Endodermal cell (in vitro differentiated cells): Measurements from ENCODE around the gene TMEM190. TPM values are rescaled to one million over a fixed set of nuclear protein-coding genes. Genes with fewer than 3 reads are reported as not detected.

Source experiments
- DNase-seq: peaks from one replicate; pipeline ENCODE4 v3.0.0-alpha.2; 2017
- H3K27ac ChIP-seq: 2 replicates; pipeline ENCODE4 v1.5.1; 2013; ENCODE audit warnings: mild to moderate bottlenecking, low read depth, low read length, moderate library complexity
- H3K27me3 ChIP-seq: 2 replicates; pipeline ENCODE4 v1.6.1; 2013; ENCODE audit warnings: mild to moderate bottlenecking, low read length, moderate library complexity; ENCODE audit not compliant: insufficient read depth, control insufficient read depth, poor library complexity, severe bottlenecking
- H3K36me3 ChIP-seq: 2 replicates; pipeline ENCODE4 v1.7.0; 2013; ENCODE audit warnings: mild to moderate bottlenecking, low read length, moderate library complexity; ENCODE audit not compliant: control insufficient read depth, insufficient read depth
- H3K4me1 ChIP-seq: one replicate; pipeline ENCODE4 v1.7.0; 2013; ENCODE audit warnings: low read length; ENCODE audit not compliant: control insufficient read depth, insufficient read depth
- H3K4me3 ChIP-seq: 2 replicates; pipeline ENCODE4 v1.5.1; 2013; ENCODE audit warnings: mild to moderate bottlenecking, low read length, moderate library complexity
- H3K9ac ChIP-seq: 2 replicates; pipeline ENCODE4 v1.6.1; 2013; ENCODE audit warnings: mild to moderate bottlenecking, low read length, moderate library complexity; ENCODE audit not compliant: poor library complexity, severe bottlenecking; ENCODE audit errors: extremely low read depth
- H3K9me3 ChIP-seq: 2 replicates; pipeline ENCODE4 v1.6.1; 2013; ENCODE audit warnings: mild to moderate bottlenecking, low read length, moderate library complexity; ENCODE audit not compliant: control insufficient read depth
- H3K27ac Mint-ChIP-seq: 2 replicates; pipeline ENCODE4 v1.8.0; 2020; ENCODE audit warnings: mixed read lengths
- H3K27me3 Mint-ChIP-seq: 2 replicates; pipeline ENCODE4 v1.8.0; 2021; ENCODE audit warnings: mild to moderate bottlenecking, mixed read lengths; ENCODE audit not compliant: insufficient read depth
- H3K36me3 Mint-ChIP-seq: 2 replicates; pipeline ENCODE4 v1.8.0; 2020; ENCODE audit warnings: low read depth, mixed read lengths
- H3K4me1 Mint-ChIP-seq: 2 replicates; pipeline ENCODE4 v1.8.0; 2020; ENCODE audit warnings: mixed read lengths
- H3K4me3 Mint-ChIP-seq: 2 replicates; pipeline ENCODE4 v1.8.0; 2020; ENCODE audit warnings: mild to moderate bottlenecking, moderate library complexity, mixed read lengths
- H3K9me3 Mint-ChIP-seq: 2 replicates; pipeline ENCODE4 v1.8.0; 2020; ENCODE audit warnings: mild to moderate bottlenecking, mixed read lengths
- WGBS, 2 experiments: methylation state at CpG; one replicate each; pipeline versions ENCODE4 v1.1.5 to v1.1.7; 2013; ENCODE audit warnings: missing lambda C conversion rate in 2 of 2, mixed read lengths in 1 of 2; ENCODE audit not compliant: insufficient coverage in 1 of 2, insufficient read length in 1 of 2; 5-methylcytosine and 5-hydroxymethylcytosine counted together
- total RNA-seq, 2 donors: library from RNA; stranded (reverse); fragmentation: NEBNext Ultra II Directional in 1 of 2; extraction: Animal tissue kit (Norgen Biotek cat#: 25700) in 1 of 2; gene quantifications; 2 replicates in 1 of 2; 3 replicates in 1 of 2; pipeline ENCODE4 v1.2.1, GENCODE V29; 2021
- TF ChIP-seq, protein P1 (sequence below): fragments of 200-600 bp; sonication (generic); conservative IDR thresholded peaks from 2 replicates; pipeline ENCODE4 v1.5.0; 2021; ENCODE audit warnings: antibody characterized with exemption, mild to moderate bottlenecking

Gene TMEM190
- total RNA-seq, 2 donors from 2014 or later, result 1.2 TPM; not detected in 1

DNA sequence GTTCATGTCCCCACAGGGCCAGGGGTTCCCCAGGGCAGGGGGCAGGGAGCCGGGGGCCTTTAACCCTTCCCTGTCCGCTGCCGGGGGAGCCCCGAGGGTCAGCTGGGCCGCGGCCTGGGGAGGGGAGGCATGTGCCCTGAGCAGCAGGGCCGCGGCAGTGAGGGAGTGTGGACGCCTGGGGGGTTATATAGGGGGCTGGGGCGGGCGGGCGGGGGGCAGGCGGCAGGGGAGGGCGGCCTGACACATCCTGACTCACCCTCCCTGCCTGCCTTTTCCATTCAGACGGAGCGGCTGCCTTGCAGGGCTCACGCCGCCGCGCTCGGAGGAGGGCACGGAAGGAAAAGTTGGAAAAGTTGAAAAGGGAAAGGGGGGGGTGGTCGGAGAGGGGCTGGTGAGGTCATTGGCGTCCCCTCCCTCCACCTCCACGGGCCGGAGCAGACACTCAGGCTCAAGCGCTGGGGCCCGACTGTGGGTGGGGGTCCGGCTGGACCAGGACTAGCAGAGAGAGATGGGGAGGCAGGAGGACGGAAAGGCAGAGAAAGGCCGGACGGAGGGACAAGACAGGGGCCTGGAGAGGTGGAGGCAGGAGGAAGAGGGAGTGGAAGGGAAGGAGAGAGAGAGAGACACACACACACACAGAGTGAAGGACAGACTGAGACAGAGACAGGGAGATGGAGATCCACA lies 6.2 kb upstream of the TMEM190 start, which contains the start of gene IL11:
TSS of gene IL11 (minus strand) at position 159 of the 684 bp plus-strand sequence. CDS start at position 6, 153 bp downstream.
- WGBS, 2 experiments, result 13 to 18% methylated on average over 6 to 26 of the region's 32 CpGs
- Mint-ChIP-seq H3K27me3 (peaks cover 59% of the 10 kb centered on the region), H3K4me1 (peaks cover 8% of the 10 kb centered on the region), H3K36me3 (no peaks in the 10 kb centered on the region), H3K27ac (no peak within 1 kb of the TSS), H3K4me3 (peak within 1 kb of the TSS; percentile 60), H3K9me3 (no peaks in the 10 kb centered on the region)
- H3K27me3 ChIP-seq, result peaks cover 49% of the 10 kb centered on the region
- peaks cover 5% of the 10 kb centered on the region for H3K4me1 ChIP-seq
- no peak within 1 kb of the TSS for H3K27ac ChIP-seq
- no peak within 1 kb of the TSS for H3K9ac ChIP-seq
- peak within 1 kb of the TSS; percentile 49 for H3K4me3 ChIP-seq
- DNase-seq, result peak; percentile 70
- H3K9me3 ChIP-seq, result no peaks in the 10 kb centered on the region
- TF ChIP-seq, protein P1, sequence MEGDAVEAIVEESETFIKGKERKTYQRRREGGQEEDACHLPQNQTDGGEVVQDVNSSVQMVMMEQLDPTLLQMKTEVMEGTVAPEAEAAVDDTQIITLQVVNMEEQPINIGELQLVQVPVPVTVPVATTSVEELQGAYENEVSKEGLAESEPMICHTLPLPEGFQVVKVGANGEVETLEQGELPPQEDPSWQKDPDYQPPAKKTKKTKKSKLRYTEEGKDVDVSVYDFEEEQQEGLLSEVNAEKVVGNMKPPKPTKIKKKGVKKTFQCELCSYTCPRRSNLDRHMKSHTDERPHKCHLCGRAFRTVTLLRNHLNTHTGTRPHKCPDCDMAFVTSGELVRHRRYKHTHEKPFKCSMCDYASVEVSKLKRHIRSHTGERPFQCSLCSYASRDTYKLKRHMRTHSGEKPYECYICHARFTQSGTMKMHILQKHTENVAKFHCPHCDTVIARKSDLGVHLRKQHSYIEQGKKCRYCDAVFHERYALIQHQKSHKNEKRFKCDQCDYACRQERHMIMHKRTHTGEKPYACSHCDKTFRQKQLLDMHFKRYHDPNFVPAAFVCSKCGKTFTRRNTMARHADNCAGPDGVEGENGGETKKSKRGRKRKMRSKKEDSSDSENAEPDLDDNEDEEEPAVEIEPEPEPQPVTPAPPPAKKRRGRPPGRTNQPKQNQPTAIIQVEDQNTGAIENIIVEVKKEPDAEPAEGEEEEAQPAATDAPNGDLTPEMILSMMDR, result no peak
- no peaks in the 10 kb centered on the region for H3K36me3 ChIP-seq

DNA sequence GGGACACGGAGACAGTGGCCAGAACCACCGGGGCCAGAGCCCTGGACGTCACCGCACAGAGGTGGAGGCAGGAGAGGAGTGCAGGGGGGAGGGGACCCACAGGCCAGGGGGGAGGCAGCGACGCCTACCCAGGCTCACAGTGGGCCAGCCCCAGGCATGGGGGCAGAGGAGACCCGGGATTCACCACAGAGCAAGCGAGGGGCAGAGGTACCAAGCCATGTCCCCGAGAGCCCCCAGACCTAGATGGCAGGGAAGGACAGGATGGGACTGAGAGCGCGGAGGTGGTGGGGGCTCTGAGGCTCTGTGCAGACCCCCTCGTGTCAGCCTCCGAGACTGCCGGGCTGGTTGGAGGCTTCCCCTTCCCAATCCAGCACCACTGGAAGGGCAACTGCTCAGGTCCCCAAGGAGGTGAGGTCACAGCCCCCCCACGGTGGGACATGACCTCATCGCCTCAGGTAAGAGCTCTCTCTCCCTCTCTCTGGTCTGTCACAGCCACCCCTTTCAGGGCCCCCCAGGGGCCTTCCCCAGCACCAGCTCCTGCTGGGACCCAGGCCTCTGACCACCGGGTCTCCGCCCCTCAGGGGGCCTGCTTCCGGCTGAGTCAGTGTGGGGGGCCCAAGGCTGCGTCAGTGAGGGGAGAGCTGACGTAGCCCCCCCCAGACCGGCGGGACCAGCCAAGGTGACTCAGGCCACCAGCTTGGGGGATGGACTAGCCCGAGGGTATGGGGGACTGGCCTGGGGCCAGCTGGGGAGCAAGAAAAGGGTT lies 4.1 kb upstream of the TMEM190 start:
- no peak overlapping the region for H3K27ac Mint-ChIP-seq
- no peak overlapping the region for H3K27ac ChIP-seq
- WGBS, 2 experiments, result 63 to 66% methylated on average over 17 to 24 of the region's 24 CpGs

DNA sequence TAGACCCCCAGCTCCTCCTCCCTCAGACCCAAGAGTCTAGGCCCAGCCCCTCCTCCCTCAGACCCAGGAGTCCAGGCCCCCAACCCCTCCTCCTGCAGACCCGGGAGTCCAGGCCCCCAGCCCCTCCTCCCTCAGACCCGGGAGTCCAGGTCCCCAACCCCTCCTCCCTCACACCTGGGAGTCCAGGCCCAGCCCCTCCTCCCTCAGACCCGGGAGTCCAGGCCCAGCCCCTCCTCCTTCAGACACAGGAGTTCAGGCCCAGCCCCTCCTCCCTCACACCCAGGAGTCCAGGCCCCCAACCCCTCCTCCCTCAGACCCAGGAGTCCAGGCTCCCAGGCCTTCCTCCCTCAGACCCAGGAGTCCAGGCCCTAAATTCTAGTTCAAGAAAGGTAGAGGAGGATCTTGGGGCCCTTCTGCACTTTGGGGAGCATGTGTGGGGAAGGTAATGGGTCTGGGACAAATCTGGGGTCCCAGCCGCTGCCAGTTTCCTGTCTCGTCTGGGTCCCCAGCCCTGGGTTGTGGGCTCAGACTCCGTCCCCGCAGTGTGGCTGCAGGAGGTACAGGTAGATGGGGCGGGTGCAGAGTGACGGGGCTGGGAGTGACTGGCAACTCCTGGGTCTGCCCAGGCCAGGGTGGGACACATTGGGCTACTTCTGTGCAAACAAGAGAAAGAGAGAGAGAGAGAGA lies 3.2 kb upstream of the TMEM190 start:
- no peak overlapping the region for H3K27ac ChIP-seq
- H3K9me3 Mint-ChIP-seq, result no peaks in the 10 kb centered on the region
- peak; percentile 80 for DNase-seq

More for the DNA sequence above, 4.1 kb upstream of the TMEM190 start:
- Mint-ChIP-seq H3K36me3 (no peaks in the 10 kb centered on the region), H3K4me3 (no peak overlapping the region), H3K27me3 (peaks cover 63% of the 10 kb centered on the region), H3K9me3 (no peaks in the 10 kb centered on the region), H3K4me1 (peaks cover 14% of the 10 kb centered on the region)
- Histone ChIP-seq H3K27me3 (peaks cover 51% of the 10 kb centered on the region), H3K9ac (no peak overlapping the region), H3K4me1 (peaks cover 5% of the 10 kb centered on the region), H3K36me3 (no peaks in the 10 kb centered on the region), H3K4me3 (no peak overlapping the region), H3K9me3 (no peaks in the 10 kb centered on the region)
- peak; percentile 67 for DNase-seq
- TF ChIP-seq, protein P1, result no peak

More for the DNA sequence above, 3.2 kb upstream of the TMEM190 start:
- TF ChIP-seq, protein P1, result no peak
- Mint-ChIP-seq H3K27me3 (peaks cover 61% of the 10 kb centered on the region), H3K4me1 (peaks cover 16% of the 10 kb centered on the region), H3K4me3 (peak overlapping the region; percentile 27), H3K36me3 (no peaks in the 10 kb centered on the region), H3K27ac (peak overlapping the region; percentile 27)
- Histone ChIP-seq H3K9ac (no peak overlapping the region), H3K4me1 (peaks cover 5% of the 10 kb centered on the region), H3K27me3 (peaks cover 44% of the 10 kb centered on the region), H3K9me3 (no peaks in the 10 kb centered on the region), H3K36me3 (no peaks in the 10 kb centered on the region), H3K4me3 (no peak overlapping the region)
- WGBS, 2 experiments, result 60 to 61% methylated on average over 6 to 9 of the region's 9 CpGs
